K562 (cell line): ENCODE data around the gene MYL11. TPM values are rescaled to one million over a fixed set of nuclear protein-coding genes. Genes with fewer than 3 reads are reported as not detected.

Experiments used
- AFF1 ChIP-seq, 2 experiments: fragments of 450-650 bp; IDR thresholded peaks; 2 replicates each; pipeline ENCODE4 v1.6.1; 2018; ENCODE audit warnings: mild to moderate bottlenecking in 2 of 2, low read depth in 1 of 2; ENCODE audit not compliant: partially characterized antibody in 2 of 2
- ARNT ChIP-seq, 2 experiments: fragments of 450-650 bp; IDR thresholded peaks; 2 replicates each; pipeline ENCODE4 v1.6.1; 2016; ENCODE audit warnings: mild to moderate bottlenecking in 1 of 2
- BCOR ChIP-seq: fragments of 450-650 bp; IDR thresholded peaks from 2 replicates; pipeline ENCODE4 v1.6.1; 2016
- BRD4 ChIP-seq: fragments of 200-600 bp; sonication (generic); IDR thresholded peaks from 2 replicates; pipeline ENCODE4 v1.6.1; 2017; ENCODE audit warnings: inconsistent platforms
- CHD1 ChIP-seq: fragments of 200-600 bp; sonication (generic); IDR thresholded peaks from one replicate; pipeline ENCODE4 v1.6.1; 2012; ENCODE audit warnings: mild to moderate bottlenecking, moderate library complexity, low read length, inconsistent platforms
- CREB1 ChIP-seq, 2 experiments: sonication (generic) in 1 of 2; formaldehyde crosslinking in 1 of 2; IDR thresholded peaks; 2 replicates each; pipeline versions ENCODE4 v1.6.1 to v1.8.0; 2012 to 2022; ENCODE audit warnings: inconsistent platforms in 1 of 2, mild to moderate bottlenecking in 1 of 2, missing genetic modification reagents in 1 of 2, moderate library complexity in 1 of 2
- CREM ChIP-seq: IDR thresholded peaks from 2 replicates; pipeline ENCODE4 v1.6.1; 2014; ENCODE audit warnings: antibody characterized with exemption, low read depth
- ELF4 ChIP-seq: fragments of 450-650 bp; formaldehyde crosslinking; IDR thresholded peaks from 2 replicates; pipeline ENCODE4 v1.4.0; 2022; ENCODE audit warnings: missing genetic modification characterization
- FOXK2 ChIP-seq, 2 experiments: fragments of 450-650 bp; IDR thresholded peaks in 1 of 2; conservative IDR thresholded peaks in 1 of 2; 2 replicates each; pipeline ENCODE4 v1.6.1; 2016; ENCODE audit warnings: low read depth in 2 of 2, mild to moderate bottlenecking in 1 of 2
- HES1 ChIP-seq: fragments of 450-650 bp; IDR thresholded peaks from 2 replicates; pipeline ENCODE4 v1.6.1; 2016; ENCODE audit warnings: low read depth, mild to moderate bottlenecking, moderate library complexity
- HNRNPH1 ChIP-seq: fragments of 200-400 bp; formaldehyde crosslinking; optimal IDR thresholded peaks from 2 replicates; pipeline ENCODE3; 2017; ENCODE audit warnings: low read depth, mild to moderate bottlenecking, low read length, moderate library complexity
- SOX6 ChIP-seq: fragments of 450-650 bp; IDR thresholded peaks from 2 replicates; pipeline ENCODE4 v1.6.1; 2014; ENCODE audit warnings: mild to moderate bottlenecking
- SPI1 ChIP-seq: IDR thresholded peaks from 2 replicates; pipeline ENCODE4 v1.6.1; 2011; ENCODE audit warnings: low read depth, low read length, control low read depth, borderline replicate concordance
- TAF9B ChIP-seq: fragments of 450-650 bp; IDR thresholded peaks from 2 replicates; pipeline ENCODE4 v1.6.1; 2018; ENCODE audit warnings: mild to moderate bottlenecking; ENCODE audit not compliant: partially characterized antibody
- THRB ChIP-seq: fragments of 450-650 bp; formaldehyde crosslinking; conservative IDR thresholded peaks from 2 replicates; pipeline ENCODE4 v1.4.0; 2022; ENCODE audit warnings: mild to moderate bottlenecking, missing genetic modification characterization
- ZBTB26 ChIP-seq: fragments of 450-650 bp; formaldehyde crosslinking; IDR thresholded peaks from 2 replicates; pipeline ENCODE4 v1.4.0; 2022; ENCODE audit warnings: missing genetic modification characterization
- ZKSCAN8 ChIP-seq: fragments of 200-800 bp; sonication (Bioruptor generic); IDR thresholded peaks from 2 replicates; pipeline ENCODE4 v1.6.1; 2016; ENCODE audit warnings: missing genetic modification characterization, missing compliant biosample characterization
- ZZZ3 ChIP-seq: fragments of 450-650 bp; IDR thresholded peaks from 2 replicates; pipeline ENCODE4 v1.6.1; 2016; ENCODE audit warnings: antibody characterized with exemption, mild to moderate bottlenecking, moderate library complexity
- polyA plus RNA-seq, 8 experiments: library from polyadenylated mRNA; depleted of rRNA in 4 of 8; stranded (reverse) in 5 of 8; unstranded in 3 of 8; fragments of >200 nt; fragmentation: Nextera tagmentation in 2 of 8; fragmentation: Illumina TruSeq in 1 of 8; extraction: Ambion mirVana in 2 of 8; extraction: Trizol in 1 of 8; gene quantifications; 2 replicates each; pipeline versions ENCODE4 v1.2.1 to v1.2.3, GENCODE V29; 2011 to 2014; ENCODE audit warnings: inconsistent platforms in 1 of 8, missing spikeins in 1 of 8
- total RNA-seq, 7 experiments: library from RNA; depleted of rRNA in 6 of 7; stranded (reverse); fragments of >200 nt in 6 of 7; fragmentation: Illumina TruSeq in 2 of 7; extraction: Trizol in 2 of 7; gene quantifications; 2 replicates each; pipeline versions ENCODE4 v1.2.1 to v1.2.3, GENCODE V29; 2011 to 2021; ENCODE audit warnings: low replicate concordance in 1 of 7
- TF ChIP-seq, protein P1 (sequence below): fragments of 450-650 bp; formaldehyde crosslinking; IDR thresholded peaks from 2 replicates; pipeline ENCODE4 v1.4.0; 2020; ENCODE audit warnings: mild to moderate bottlenecking

Gene MYL11
- total and polyA plus RNA-seq, 9 of the 15 experiments (the other 6 are each of a cell fraction or from before 2014, with no cell fraction given) = 0.31 to 1.5 (median 0.73) TPM; not detected in 4

DNA sequence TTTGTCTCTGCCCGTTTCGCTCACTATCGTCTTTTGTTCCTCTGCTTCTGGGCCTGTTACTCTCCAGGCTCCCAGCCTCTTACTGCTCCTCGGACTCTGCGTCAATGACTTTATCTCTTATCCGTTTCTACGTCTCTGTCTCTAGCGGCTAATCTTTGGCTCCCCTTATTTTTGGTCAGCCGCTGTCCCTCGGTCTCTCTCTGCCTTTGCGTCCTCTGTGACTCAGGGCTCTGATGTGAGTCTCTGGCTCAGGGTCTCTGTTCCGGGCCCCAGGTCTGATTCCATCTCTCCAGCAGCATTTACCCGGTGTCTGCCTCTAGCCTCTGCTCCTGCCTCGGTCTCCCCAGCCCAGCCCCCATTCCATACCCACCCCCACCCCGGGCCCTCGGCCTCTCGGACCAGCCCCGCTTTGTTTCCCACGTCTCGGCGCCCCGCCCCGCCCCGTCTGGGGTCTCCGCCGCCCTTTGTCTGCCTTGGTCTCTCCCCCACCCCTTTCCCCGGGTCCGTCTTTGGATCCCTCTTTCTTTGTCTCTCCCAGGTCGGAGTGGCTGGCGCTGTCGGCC is 20.1 kb downstream of the MYL11 start (continued):
- TF ChIP-seq HES1 (no peak), ZKSCAN8 (CRISPR knock-in tag) (no peak), TAF9B (peak; percentile 39), SOX6 (0 out of 2 replicates have a peak, but pooled peaks have one; percentile 9), ZBTB26 (CRISPR knock-in tag) (0 out of 2 replicates have a peak, but pooled peaks have one; percentile 24), ARNT (IDR thresholded peaks at IDR 0.05) (peak in 1 of 2 experiments; percentile 46; a peak in 1 of 4 replicates), CHD1 (peak; percentile 14), CREB1 (IDR thresholded peaks at IDR 0.05) (no peak), CREB1 (CRISPR knock-in tag; IDR thresholded peaks at IDR 0.05) (no peak), ZZZ3 (no peak), THRB (0 out of 2 replicates have a peak, but pooled peaks have one; percentile 17), HNRNPH1 (no peak), SPI1 (no peak), BRD4 (peak; percentile 41; the same call in 1 of the 2 replicates), ELF4 (CRISPR knock-in tag) (peak; percentile 53; the same call in 1 of the 2 replicates), AFF1 (IDR thresholded peaks at IDR 0.05; ENCODE audit: low read depth in 1 of 2, partially characterized antibody in 2 of 2) (no peak), FOXK2 (conservative IDR thresholded peaks at IDR 0.05 in 1 of 2, IDR thresholded peaks at IDR 0.05 in 1 of 2; ENCODE audit: low read depth in 2 of 2) (peak in 1 of 2 experiments; percentile 20; a peak in 1 of 4 replicates), BCOR (peak; percentile 32; the same call in 1 of the 2 replicates), CREM (peak; percentile 66)
- TF ChIP-seq, protein P1, sequence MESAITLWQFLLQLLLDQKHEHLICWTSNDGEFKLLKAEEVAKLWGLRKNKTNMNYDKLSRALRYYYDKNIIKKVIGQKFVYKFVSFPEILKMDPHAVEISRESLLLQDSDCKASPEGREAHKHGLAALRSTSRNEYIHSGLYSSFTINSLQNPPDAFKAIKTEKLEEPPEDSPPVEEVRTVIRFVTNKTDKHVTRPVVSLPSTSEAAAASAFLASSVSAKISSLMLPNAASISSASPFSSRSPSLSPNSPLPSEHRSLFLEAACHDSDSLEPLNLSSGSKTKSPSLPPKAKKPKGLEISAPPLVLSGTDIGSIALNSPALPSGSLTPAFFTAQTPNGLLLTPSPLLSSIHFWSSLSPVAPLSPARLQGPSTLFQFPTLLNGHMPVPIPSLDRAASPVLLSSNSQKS = no peak
